NCI-H146 treated with DMSO at 0.1 percent for 48 hours (cell line): ENCODE results near the gene CAMK1D.
A peak's percentile ranks its signal among the peaks of the same experiment; 100 is the strongest.

Experiments
- DNase-seq: peaks from one replicate; lab custom pipeline; 2025; ENCODE audit not compliant: unreplicated experiment; lab: John Stamatoyannopoulos, UW

The CAMK1D gene

GRCh38 chr10:12397941-12398340 lies 48.6 kb downstream of the CAMK1D start:
- DNase-seq: no peak

- DNase-seq: no peak
Measured at GRCh38 chr10:12400266-12400931, 51.1 kb downstream of the CAMK1D start.

- DNase-seq: no peak
Measured at GRCh38 chr10:12401466-12401865, 52.1 kb downstream of the CAMK1D start.

- DNase-seq: no peak
Measured at GRCh38 chr10:12403119-12403518, 53.8 kb downstream of the CAMK1D start.

GRCh38 chr10:12405342-12406320 lies 56.3 kb downstream of the CAMK1D start:
- peak; percentile 48 for DNase-seq

GRCh38 chr10:12406764-12407400 lies 57.5 kb downstream of the CAMK1D start:
- no peak for DNase-seq

GRCh38 chr10:12408472-12408871 lies 59.1 kb downstream of the CAMK1D start:
- no peak for DNase-seq

- no peak for DNase-seq
Measured at GRCh38 chr10:12409161-12409560, 59.8 kb downstream of the CAMK1D start.

GRCh38 chr10:12409613-12410012 lies 60.3 kb downstream of the CAMK1D start:
- no peak for DNase-seq

- DNase-seq: no peak
Measured at GRCh38 chr10:12412666-12413368, 63.5 kb downstream of the CAMK1D start.

GRCh38 chr10:12413369-12413711 lies 64.0 kb downstream of the CAMK1D start:
- no peak for DNase-seq

GRCh38 chr10:12414278-12414989 lies 65.1 kb downstream of the CAMK1D start:
- DNase-seq: no peak

GRCh38 chr10:12416344-12417050 lies 67.2 kb downstream of the CAMK1D start:
- no peak for DNase-seq

- no peak for DNase-seq
Measured at GRCh38 chr10:12417331-12417730, 68.0 kb downstream of the CAMK1D start.

GRCh38 chr10:12418000-12418399 lies 68.7 kb downstream of the CAMK1D start:
- DNase-seq: no peak

GRCh38 chr10:12418725-12419261 lies 69.4 kb downstream of the CAMK1D start:
- no peak for DNase-seq

GRCh38 chr10:12419262-12419847 lies 70.0 kb downstream of the CAMK1D start:
- DNase-seq: no peak

GRCh38 chr10:12420530-12421120 lies 71.3 kb downstream of the CAMK1D start:
- no peak for DNase-seq

GRCh38 chr10:12422189-12422588 lies 72.8 kb downstream of the CAMK1D start:
- peak; percentile 31 for DNase-seq
